ENCODE data around the gene OSM.

DNA sequence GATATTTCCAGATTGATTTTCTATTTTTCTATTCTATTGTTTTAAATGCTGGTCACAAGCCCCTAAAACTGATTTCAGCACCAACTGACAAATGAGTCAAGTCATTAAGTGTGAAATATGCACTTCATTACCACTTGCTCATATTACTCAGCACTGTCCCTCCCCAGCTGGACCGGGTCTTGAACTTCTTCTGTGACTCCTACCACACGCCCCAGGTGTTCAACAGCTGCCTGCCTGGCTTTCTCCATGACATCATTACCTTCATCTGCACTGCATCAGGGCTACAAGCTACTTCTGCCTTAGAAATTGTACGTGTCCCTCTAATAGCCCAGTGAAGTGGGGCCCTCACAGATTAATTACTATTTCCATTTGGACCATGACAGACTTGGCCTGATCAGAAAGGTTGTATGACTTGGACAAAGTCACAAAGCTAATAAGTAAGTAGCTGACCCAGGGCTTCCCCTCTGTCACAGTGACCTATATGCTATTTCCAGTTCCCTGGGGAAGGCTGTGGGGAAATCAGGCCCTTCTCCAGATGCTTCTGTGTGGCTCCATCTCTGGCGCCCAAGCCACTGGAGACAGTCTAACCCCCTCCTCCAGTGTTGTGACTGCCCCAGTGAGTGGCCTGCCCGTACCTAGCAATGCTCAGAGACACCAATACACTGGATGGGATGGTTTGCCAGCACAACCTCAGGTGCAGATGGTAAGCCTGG is 42.0 kb upstream of the OSM start:
- TF ChIP-seq, protein P1, sequence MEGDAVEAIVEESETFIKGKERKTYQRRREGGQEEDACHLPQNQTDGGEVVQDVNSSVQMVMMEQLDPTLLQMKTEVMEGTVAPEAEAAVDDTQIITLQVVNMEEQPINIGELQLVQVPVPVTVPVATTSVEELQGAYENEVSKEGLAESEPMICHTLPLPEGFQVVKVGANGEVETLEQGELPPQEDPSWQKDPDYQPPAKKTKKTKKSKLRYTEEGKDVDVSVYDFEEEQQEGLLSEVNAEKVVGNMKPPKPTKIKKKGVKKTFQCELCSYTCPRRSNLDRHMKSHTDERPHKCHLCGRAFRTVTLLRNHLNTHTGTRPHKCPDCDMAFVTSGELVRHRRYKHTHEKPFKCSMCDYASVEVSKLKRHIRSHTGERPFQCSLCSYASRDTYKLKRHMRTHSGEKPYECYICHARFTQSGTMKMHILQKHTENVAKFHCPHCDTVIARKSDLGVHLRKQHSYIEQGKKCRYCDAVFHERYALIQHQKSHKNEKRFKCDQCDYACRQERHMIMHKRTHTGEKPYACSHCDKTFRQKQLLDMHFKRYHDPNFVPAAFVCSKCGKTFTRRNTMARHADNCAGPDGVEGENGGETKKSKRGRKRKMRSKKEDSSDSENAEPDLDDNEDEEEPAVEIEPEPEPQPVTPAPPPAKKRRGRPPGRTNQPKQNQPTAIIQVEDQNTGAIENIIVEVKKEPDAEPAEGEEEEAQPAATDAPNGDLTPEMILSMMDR (IDR thresholded peaks at IDR 0.05): no peak
- TF ChIP-seq POLR2A (IDR thresholded peaks at IDR 0.05) (no peak), POLR2AphosphoS5 (IDR thresholded peaks at IDR 0.05) (no peak)
